GM20000 (cell line): Measurements from ENCODE around the gene KLRK1.

ENCODE experiments used
- DNase-seq: peaks from one replicate; pipeline ENCODE4 v3.0.0; 2012; ENCODE audit warnings: low spot score
- CTCF ChIP-seq: IDR thresholded peaks from 2 replicates; pipeline ENCODE4 v1.5.1; 2012; ENCODE audit warnings: mild to moderate bottlenecking, control low read depth; ENCODE audit errors: extremely low read depth, missing control alignments

Gene KLRK1

DNA sequence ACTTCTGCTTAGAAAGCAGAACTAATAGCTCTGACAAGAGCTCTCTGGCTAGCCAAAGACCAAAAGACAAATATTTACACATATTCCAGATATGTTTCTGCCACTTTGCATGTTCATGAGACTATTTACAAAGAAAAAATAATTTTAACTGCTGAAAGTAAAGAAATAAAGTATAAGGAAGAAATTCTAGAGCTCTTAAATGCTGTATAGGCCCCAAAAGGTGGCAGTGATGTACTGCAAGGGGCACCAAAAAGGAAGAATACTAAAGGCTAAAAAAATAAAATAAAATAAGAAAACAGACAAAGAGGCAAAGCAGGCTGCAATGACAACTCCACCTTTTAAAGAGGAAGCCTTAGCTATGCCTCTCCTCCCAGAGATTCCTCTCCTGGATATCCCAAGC is 23.0 kb downstream of the KLRK1 start:
- DNase-seq: no peak
- no peak for TF ChIP-seq CTCF

DNA sequence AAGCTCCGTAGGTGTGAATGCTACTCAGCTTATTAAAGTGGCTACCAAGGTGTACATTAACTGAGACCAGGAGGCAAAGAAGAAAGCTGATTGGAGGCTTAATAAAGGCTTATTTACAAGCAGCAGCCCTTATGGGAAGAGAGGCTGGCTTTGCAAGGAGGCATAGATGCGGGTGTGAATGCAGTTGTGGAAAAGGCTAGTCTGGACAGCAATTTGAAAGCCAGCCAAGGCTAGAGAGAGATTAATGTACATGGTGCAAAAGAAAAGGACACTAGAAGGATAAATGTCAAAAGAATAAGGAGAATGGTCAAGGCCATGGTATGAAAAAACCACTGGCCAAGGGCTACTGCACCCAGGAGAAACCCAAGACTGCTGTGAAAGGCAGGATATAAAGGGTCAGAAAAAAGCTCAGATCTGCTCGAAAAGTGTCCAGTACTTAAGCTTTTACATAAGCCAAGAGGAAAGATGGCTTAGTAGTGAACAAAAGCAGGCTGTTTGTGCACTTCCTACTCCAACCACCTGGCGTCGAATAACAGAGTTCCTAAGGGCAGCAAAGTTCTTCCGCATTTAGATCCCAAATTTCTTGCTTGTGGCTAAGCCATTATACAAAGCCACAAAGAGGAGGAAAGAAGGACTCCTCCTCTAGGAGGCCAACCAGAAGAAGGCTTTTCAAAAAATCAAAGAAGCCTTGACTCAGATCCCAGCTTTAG is 24.0 kb downstream of the KLRK1 start:
- no peak for TF ChIP-seq CTCF
- DNase-seq: no peak

- peak; percentile 44 for DNase-seq
- no peak for TF ChIP-seq CTCF
Observed at GRCh38 chr12:10364815-10365622, 24.8 kb downstream of the KLRK1 start.

- DNase-seq: peak; percentile 67
- TF ChIP-seq CTCF: no peak
Observed at GRCh38 chr12:10363914-10364814, 25.7 kb downstream of the KLRK1 start.

GRCh38 chr12:10363658-10363913 is 26.3 kb downstream of the KLRK1 start:
- no peak for DNase-seq
- TF ChIP-seq CTCF: no peak

DNA sequence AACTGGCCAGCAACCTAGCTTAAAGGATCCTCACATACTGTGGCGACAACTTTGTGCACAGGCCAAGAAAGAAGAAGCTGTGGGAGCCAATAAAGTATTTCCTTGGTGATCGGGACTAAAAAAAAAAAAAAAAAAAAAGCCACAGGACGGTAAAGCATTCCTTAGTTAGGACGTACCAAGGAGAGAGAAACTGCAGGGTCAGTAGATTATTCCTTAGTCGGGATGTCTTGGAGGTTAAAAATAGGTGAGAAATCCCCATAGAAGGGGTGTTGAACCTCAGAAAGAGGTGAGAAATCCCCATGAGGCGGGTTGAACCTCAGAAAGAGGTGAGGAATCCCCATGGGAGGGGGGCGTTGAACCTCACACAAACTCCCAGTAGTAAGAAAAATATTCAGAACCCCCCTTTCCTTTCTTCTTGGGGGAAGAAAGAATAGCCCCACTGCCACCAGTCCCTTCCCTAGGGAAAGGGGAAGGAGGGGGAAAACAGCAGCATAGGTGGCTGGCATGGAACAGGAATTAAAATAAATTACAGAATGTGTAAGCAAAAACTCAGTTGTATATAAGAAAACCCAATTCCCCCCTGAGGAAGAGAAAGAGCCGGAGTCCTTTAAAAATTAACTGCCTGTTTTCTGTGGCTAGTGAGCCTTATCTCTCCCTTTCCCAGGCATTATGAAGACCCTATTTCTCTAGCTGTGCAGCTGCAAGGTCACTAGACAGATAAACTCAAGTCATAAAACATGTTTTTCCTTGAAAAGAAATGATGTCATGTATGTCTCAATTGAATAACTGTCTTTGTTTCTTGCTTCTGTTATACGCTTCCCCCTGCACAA is 26.8 kb downstream of the KLRK1 start:
- TF ChIP-seq CTCF: no peak
- DNase-seq: no peak
